Breast epithelium (tissue), 4 donors: ENCODE data around the gene ZNF688. TPM values are rescaled to one million over a fixed set of nuclear protein-coding genes. Genes with fewer than 3 reads are reported as not detected.

ENCODE experiments used
- DNase-seq, 2 donors: peaks; one replicate each; pipeline ENCODE4 v3.0.0-alpha.2; 2019; ENCODE audit warnings: low spot score in 2 of 2
- H3K27ac ChIP-seq, 2 donors: fragments of 200-600 bp; sonication (generic) in 1 of 2; one replicate each; pipeline ENCODE4 v1.5.1; 2016 to 2019; ENCODE audit warnings: mild to moderate bottlenecking in 1 of 2
- H3K27me3 ChIP-seq, 2 donors: fragments of 200-600 bp; sonication (generic) in 1 of 2; one replicate each; pipeline versions ENCODE4 v1.5.1 to v1.6.0; 2017 to 2019; ENCODE audit warnings: control low read depth in 1 of 2, mild to moderate bottlenecking in 1 of 2
- H3K36me3 ChIP-seq: fragments of 200-600 bp; one replicate; pipeline ENCODE4 v1.5.1; 2019
- H3K4me1 ChIP-seq, 2 donors: fragments of 200-600 bp; sonication (generic); one replicate each; pipeline ENCODE4 v1.5.1; 2016 to 2019; ENCODE audit warnings: control low read depth in 1 of 2
- H3K4me3 ChIP-seq, 3 donors: fragments of 200-600 bp; sonication (generic); 1 replicate in 2 of 3; 2 replicates in 1 of 3; pipeline ENCODE4 v1.5.1; 2016 to 2019; ENCODE audit warnings: mild to moderate bottlenecking in 3 of 3, moderate library complexity in 2 of 3
- H3K9me3 ChIP-seq, 2 donors: fragments of 200-600 bp; sonication (generic) in 1 of 2; one replicate each; pipeline ENCODE4 v1.5.1; 2016 to 2019; ENCODE audit warnings: control low read depth in 1 of 2
- CTCF ChIP-seq, 3 donors: fragments of 450-650 bp; IDR thresholded peaks; one replicate each; pipeline ENCODE4 v1.5.1; 2016 to 2017; ENCODE audit warnings: antibody characterized with exemption in 3 of 3, mild to moderate bottlenecking in 3 of 3, moderate library complexity in 3 of 3
- POLR2A ChIP-seq: fragments of 450-650 bp; IDR thresholded peaks from one replicate; pipeline ENCODE4 v1.6.1; 2016; ENCODE audit warnings: antibody characterized with exemption, mild to moderate bottlenecking, moderate library complexity
- POLR2AphosphoS5 ChIP-seq, 3 donors: sonication (generic); formaldehyde crosslinking; IDR thresholded peaks; one replicate each; pipeline ENCODE4 v1.6.1; 2017; ENCODE audit warnings: antibody characterized with exemption in 3 of 3
- intact Hi-C: fragments of 100-400 bp; cut with DNase I; formaldehyde crosslinking; loops from one replicate; pipeline ENCODE4 v1.15.1; 2023; ENCODE audit warnings: low total_unique reads
- total RNA-seq, 3 donors: library from RNA; depleted of rRNA; stranded (reverse); fragments of >200 nt; gene quantifications; one replicate each; pipeline ENCODE4 v1.1.0, GENCODE V29; 2016

ZNF688 gene
- 10 to 100 TPM; 17.4 to 18.4 (median 18.4) TPM for total RNA-seq

- Histone ChIP-seq H3K4me1 (peaks cover 3 to 8% of the 10 kb centered on the region in 2 donors), H3K4me3 (peak within 1 kb of the TSS; percentile 80 to 89 (median 84)), H3K27ac (peak within 1 kb of the TSS; percentile 98), H3K27me3 (no peaks in the 10 kb centered on the region), H3K9me3 (no peaks in the 10 kb centered on the region), H3K36me3 (no peaks in the 10 kb centered on the region)
- TF ChIP-seq POLR2A, result no peak
- TF ChIP-seq CTCF (IDR thresholded peaks at IDR 0.05), result peak in 1 of 3 donors; percentile 24
- peak; percentile 56 to 90 (median 85) for TF ChIP-seq POLR2AphosphoS5 (IDR thresholded peaks at IDR 0.05)
- peak; percentile 95 to 97 for DNase-seq
- intact Hi-C loops, result no loop called here
Observed at GRCh38 chr16:30571445-30572322, at the start of gene ZNF688. TSS of gene ZNF688 (minus strand) at chr16:30571714. CDS start at chr16:30571629, 85 bp downstream.

GRCh38 chr16:30620169-30620568 is 48.7 kb upstream of the ZNF688 start:
- no peak overlapping the region for H3K27ac ChIP-seq
- H3K9me3 ChIP-seq, result no peaks in the 10 kb centered on the region
- no peaks in the 10 kb centered on the region for H3K36me3 ChIP-seq
- H3K4me3 ChIP-seq, result no peak overlapping the region
- H3K27me3 ChIP-seq, result no peaks in the 10 kb centered on the region
- H3K4me1 ChIP-seq, result no peaks in the 10 kb centered on the region
- intact Hi-C loops, result loop anchor here (10.0 kb wide), 1 partner anchor 75 kb away; no protein-coding TSS in a partner anchor
- DNase-seq, result no peak
- TF ChIP-seq CTCF (IDR thresholded peaks at IDR 0.05) (no peak), POLR2A (no peak), POLR2AphosphoS5 (IDR thresholded peaks at IDR 0.05) (no peak)

- TF ChIP-seq POLR2A (no peak), POLR2AphosphoS5 (IDR thresholded peaks at IDR 0.05) (no peak), CTCF (IDR thresholded peaks at IDR 0.05) (no peak)
- H3K27me3 ChIP-seq, result no peaks in the 10 kb centered on the region
- no peaks in the 10 kb centered on the region for H3K36me3 ChIP-seq
- no peak for DNase-seq
- H3K4me1 ChIP-seq, result no peaks in the 10 kb centered on the region
- intact Hi-C loops, result loop anchor here (10.0 kb wide), 1 partner anchor 75 kb away; no protein-coding TSS in a partner anchor
- H3K27ac ChIP-seq, result no peak overlapping the region
- H3K4me3 ChIP-seq, result no peak overlapping the region
- H3K9me3 ChIP-seq, result no peaks in the 10 kb centered on the region
Observed at GRCh38 chr16:30619638-30620037, 48.1 kb upstream of the ZNF688 start.

- no peak for DNase-seq
- H3K27ac ChIP-seq, result no peak overlapping the region
- no peak for TF ChIP-seq POLR2A
- no peak for TF ChIP-seq CTCF (IDR thresholded peaks at IDR 0.05)
- no peak for TF ChIP-seq POLR2AphosphoS5 (IDR thresholded peaks at IDR 0.05)
- intact Hi-C loops, result no loop called here
- H3K4me1 ChIP-seq, result no peaks in the 10 kb centered on the region
- H3K27me3 ChIP-seq, result no peaks in the 10 kb centered on the region
- no peaks in the 10 kb centered on the region for H3K36me3 ChIP-seq
- no peaks in the 10 kb centered on the region for H3K9me3 ChIP-seq
- no peak overlapping the region for H3K4me3 ChIP-seq
Observed at GRCh38 chr16:30619202-30619601, 47.7 kb upstream of the ZNF688 start.
